UCSD-AML1 (cell line): ENCODE results near the gene OVOL2.
"Not testable (repeated sequence)": the region's sequence is repeated elsewhere in the genome, so short reads cannot be mapped to it uniquely, and the experiment has no call there.

Experiments used
- DNase-seq: peaks from one replicate; lab custom pipeline; 2025; ENCODE audit not compliant: unreplicated experiment; lab: John Stamatoyannopoulos, UW

The OVOL2 gene

GRCh38 chr20:18057101-18057993, at the start of gene OVOL2:
OVOL2 (minus strand) TSS chr20:18057916; CDS start chr20:18057634, 282 bp downstream.
- no peak for DNase-seq

GRCh38 chr20:18103497-18103896, 45.8 kb upstream of the OVOL2 start:
- no peak for DNase-seq

GRCh38 chr20:18101125-18101810, 43.6 kb upstream of the OVOL2 start:
- DNase-seq, result no peak

GRCh38 chr20:18100569-18100968, 42.9 kb upstream of the OVOL2 start:
- DNase-seq, result not testable (repeated sequence)

- no peak for DNase-seq
Measured at GRCh38 chr20:18094191-18094590, 36.5 kb upstream of the OVOL2 start.

- DNase-seq, result no peak
Measured at GRCh38 chr20:18093388-18093787, 35.7 kb upstream of the OVOL2 start.

GRCh38 chr20:18092890-18093289, 35.2 kb upstream of the OVOL2 start:
- no peak for DNase-seq

- no peak for DNase-seq
Measured at GRCh38 chr20:18091623-18092022, 33.9 kb upstream of the OVOL2 start.

GRCh38 chr20:18090477-18090876, 32.8 kb upstream of the OVOL2 start:
- DNase-seq, result no peak

- no peak for DNase-seq
Measured at GRCh38 chr20:18090044-18090443, 32.3 kb upstream of the OVOL2 start.

GRCh38 chr20:18088841-18089240, 31.1 kb upstream of the OVOL2 start:
- DNase-seq, result not testable (repeated sequence)

- DNase-seq, result not testable (repeated sequence)
Measured at GRCh38 chr20:18088298-18088697, 30.6 kb upstream of the OVOL2 start.

GRCh38 chr20:18087054-18087453, 29.3 kb upstream of the OVOL2 start:
- no peak for DNase-seq

- DNase-seq, result not testable (repeated sequence)
Measured at GRCh38 chr20:18080836-18081235, 23.1 kb upstream of the OVOL2 start.

GRCh38 chr20:18079756-18080353, 22.1 kb upstream of the OVOL2 start:
- no peak for DNase-seq

- DNase-seq, result no peak
Measured at GRCh38 chr20:18077157-18077556, 19.4 kb upstream of the OVOL2 start.

GRCh38 chr20:18072532-18072931, 14.8 kb upstream of the OVOL2 start:
- DNase-seq, result no peak

- DNase-seq, result no peak
Measured at GRCh38 chr20:18066421-18067333, 9.0 kb upstream of the OVOL2 start.

GRCh38 chr20:18063676-18064075, 6.0 kb upstream of the OVOL2 start:
- no peak for DNase-seq

- no peak for DNase-seq
Measured at GRCh38 chr20:18059603-18060002, 1.9 kb upstream of the OVOL2 start.
